H1 (cell line): ENCODE measurements around the gene ADCY2. TPM values are rescaled to one million over a fixed set of nuclear protein-coding genes. Genes with fewer than 3 reads are reported as not detected.

Source experiments
- CTCF ChIA-PET: fragments of 300-600 bp; sonication (Branson Sonifier 250); formaldehyde crosslinking; loops from one replicate; lab custom pipeline; 2021; ENCODE audit not compliant: partially characterized antibody; lab: Charles Lee
- POLR2A ChIA-PET: fragments of 300-600 bp; sonication (Branson Sonifier 250); formaldehyde crosslinking; loops from one replicate; lab custom pipeline; 2021; ENCODE audit warnings: inconsistent platforms; ENCODE audit not compliant: partially characterized antibody; lab: Charles Lee
- DNase-seq, 2 experiments: peaks; one replicate each; pipeline versions ENCODE4 v3.0.0 to v3.0.0-alpha.2; 2010 to 2022; ENCODE audit warnings: low spot score in 2 of 2, low read depth in 1 of 2, mixed read lengths in 1 of 2
- FAIRE-seq: peaks from 2 replicates; lab custom pipeline; 2011; peaks lifted over from hg19 to GRCh38; lab: Jason Lieb, UNC
- H2AFZ ChIP-seq: 2 replicates; pipeline ENCODE4 v1.8.1; 2012; ENCODE audit warnings: low read length, inconsistent platforms
- H2AK5ac ChIP-seq: 2 replicates; pipeline ENCODE4 v1.6.1; 2013; ENCODE audit warnings: low read depth, low read length
- H2BK120ac ChIP-seq: replicated peaks from 2 replicates; pipeline ENCODE3; 2013; ENCODE audit warnings: low read depth, low read length, inconsistent platforms
- H2BK12ac ChIP-seq: 2 replicates; pipeline ENCODE4 v1.6.1; 2013; ENCODE audit warnings: low read depth, low read length
- H2BK15ac ChIP-seq: 2 replicates; pipeline ENCODE4 v1.6.1; 2013; ENCODE audit warnings: low read length
- H2BK20ac ChIP-seq: 2 replicates; pipeline ENCODE4 v1.6.1; 2013; ENCODE audit warnings: low read length
- H2BK5ac ChIP-seq: 2 replicates; pipeline ENCODE4 v1.6.1; 2013; ENCODE audit warnings: low read depth, low read length
- H3K14ac ChIP-seq: 2 replicates; pipeline ENCODE4 v1.6.1; 2013; ENCODE audit warnings: inconsistent platforms; ENCODE audit not compliant: insufficient read length
- H3K18ac ChIP-seq: 2 replicates; pipeline ENCODE4 v1.6.1; 2013; ENCODE audit warnings: low read length; ENCODE audit errors: extremely low read depth
- H3K23ac ChIP-seq: 2 replicates; pipeline ENCODE4 v1.6.1; 2013; ENCODE audit warnings: inconsistent platforms; ENCODE audit not compliant: insufficient read length
- H3K23me2 ChIP-seq: 2 replicates; pipeline ENCODE4 v1.6.1; 2013; ENCODE audit warnings: low read depth, low read length
- H3K27ac ChIP-seq: 2 replicates; pipeline ENCODE4 v1.6.1; 2011; ENCODE audit warnings: low read depth, low read length, inconsistent platforms
- H3K27me3 ChIP-seq, 4 experiments: replicated peaks in 1 of 4; 1 replicate in 1 of 4; 2 replicates in 3 of 4; pipeline versions ENCODE4 v1.6.1 to v1.8.1; 2011 to 2013; ENCODE audit warnings: low read length in 3 of 4, mild to moderate bottlenecking in 3 of 4, inconsistent platforms in 2 of 4, mixed read lengths in 2 of 4, moderate library complexity in 1 of 4; ENCODE audit not compliant: control insufficient read depth in 3 of 4, insufficient read depth in 3 of 4; ENCODE audit errors: extremely low read depth in 1 of 4
- H3K36me3 ChIP-seq, 4 experiments: 2 replicates each; pipeline versions ENCODE4 v1.6.1 to v1.8.1; 2011 to 2013; ENCODE audit warnings: mild to moderate bottlenecking in 4 of 4, low read length in 3 of 4, moderate library complexity in 2 of 4, control low read depth in 1 of 4, inconsistent platforms in 1 of 4; ENCODE audit not compliant: insufficient read depth in 4 of 4, control insufficient read depth in 2 of 4
- H3K4ac ChIP-seq: replicated peaks from 2 replicates; pipeline ENCODE3; 2013; ENCODE audit warnings: low read length, low read depth, mixed read lengths, inconsistent platforms; ENCODE audit not compliant: insufficient read length
- H3K4me1 ChIP-seq, 4 experiments: replicated peaks in 1 of 4; 1 replicate in 1 of 4; 2 replicates in 3 of 4; pipeline versions ENCODE4 v1.6.1 to v1.8.1; 2011 to 2013; ENCODE audit warnings: low read length in 3 of 4, inconsistent platforms in 2 of 4, mixed read lengths in 1 of 4; ENCODE audit not compliant: insufficient read depth in 4 of 4, control insufficient read depth in 3 of 4
- H3K4me2 ChIP-seq, 2 experiments: 2 replicates each; pipeline versions ENCODE4 v1.6.1 to v1.8.1; 2011 to 2013; ENCODE audit warnings: low read depth in 2 of 2, low read length in 2 of 2, control low read depth in 1 of 2, inconsistent platforms in 1 of 2, mild to moderate bottlenecking in 1 of 2; ENCODE audit not compliant: insufficient read depth in 1 of 2
- H3K4me3 ChIP-seq, 4 experiments: fragments of 200-600, 300-600 bp in 1 of 4; sonication (generic), shearing (Covaris generic), sonication (Bioruptor Twin) in 1 of 4; 2 replicates each; pipeline versions ENCODE4 v1.5.1 to v1.8.1; 2011 to 2016; ENCODE audit warnings: low read length in 4 of 4, low read depth in 3 of 4, control low read depth in 2 of 4, inconsistent platforms in 2 of 4, mild to moderate bottlenecking in 2 of 4, mixed read lengths in 1 of 4, moderate library complexity in 1 of 4; ENCODE audit not compliant: insufficient read depth in 2 of 4; ENCODE audit errors: extremely low read depth in 1 of 4
- H3K56ac ChIP-seq: replicated peaks from 2 replicates; pipeline ENCODE3; 2013; ENCODE audit warnings: low read depth, mild to moderate bottlenecking, mixed read lengths, low read length, inconsistent platforms; ENCODE audit not compliant: insufficient read length
- H3K79me1 ChIP-seq: 2 replicates; pipeline ENCODE4 v1.6.1; 2013; ENCODE audit warnings: low read depth, low read length, control low read depth
- H3K79me2 ChIP-seq, 2 experiments: 2 replicates each; pipeline versions ENCODE4 v1.6.1 to v1.8.1; 2012 to 2013; ENCODE audit warnings: low read length in 2 of 2, mild to moderate bottlenecking in 2 of 2, inconsistent platforms in 1 of 2; ENCODE audit not compliant: insufficient read depth in 2 of 2, control insufficient read depth in 1 of 2
- H3K9ac ChIP-seq, 4 experiments: replicated peaks in 1 of 4; 1 replicate in 1 of 4; 2 replicates in 3 of 4; pipeline versions ENCODE4 v1.6.1 to v1.8.1; 2011 to 2013; ENCODE audit warnings: low read depth in 3 of 4, low read length in 3 of 4, control low read depth in 2 of 4, mild to moderate bottlenecking in 2 of 4, moderate library complexity in 2 of 4, inconsistent platforms in 1 of 4; ENCODE audit errors: extremely low read depth in 1 of 4
- H3K9me3 ChIP-seq, 2 experiments: 2 replicates each; pipeline versions ENCODE4 v1.6.1 to v1.8.1; 2012 to 2013; ENCODE audit warnings: mild to moderate bottlenecking in 2 of 2, moderate library complexity in 2 of 2, control low read depth in 1 of 2, inconsistent platforms in 1 of 2, low read depth in 1 of 2, low read length in 1 of 2, mixed read lengths in 1 of 2; ENCODE audit not compliant: insufficient read depth in 2 of 2
- H4K20me1 ChIP-seq, 2 experiments: replicated peaks in 1 of 2; 2 replicates each; pipeline versions ENCODE3 to v1.8.1; 2011 to 2013; ENCODE audit warnings: inconsistent platforms in 2 of 2, low read length in 2 of 2, mild to moderate bottlenecking in 1 of 2; ENCODE audit not compliant: insufficient read depth in 2 of 2, control insufficient read depth in 1 of 2
- H4K5ac ChIP-seq: 2 replicates; pipeline ENCODE4 v1.6.1; 2013; ENCODE audit warnings: low read length, low read depth, mixed read lengths, inconsistent platforms; ENCODE audit not compliant: insufficient read length
- H4K8ac ChIP-seq: 2 replicates; pipeline ENCODE4 v1.8.0; 2013; ENCODE audit warnings: mild to moderate bottlenecking, moderate library complexity, low read length, inconsistent platforms; ENCODE audit not compliant: insufficient read depth; ENCODE audit errors: extremely low read depth
- H4K91ac ChIP-seq: replicated peaks from 2 replicates; pipeline ENCODE3; 2013; ENCODE audit warnings: low read length, mixed read lengths, inconsistent platforms; ENCODE audit not compliant: insufficient read length
- ATF2 ChIP-seq: IDR thresholded peaks from 2 replicates; pipeline ENCODE4 v1.6.1; 2012; ENCODE audit warnings: low read length, inconsistent platforms
- BRCA1 ChIP-seq: IDR thresholded peaks from 2 replicates; pipeline ENCODE4 v1.6.1; 2012; ENCODE audit warnings: low read depth, low read length, improper control_type of control experiment
- CREB1 ChIP-seq: IDR thresholded peaks from 2 replicates; pipeline ENCODE4 v1.6.1; 2012; ENCODE audit warnings: inconsistent platforms
- CTCF ChIP-seq, 3 experiments: IDR thresholded peaks; 1 replicate in 2 of 3; 2 replicates in 1 of 3; pipeline versions ENCODE4 v1.5.1 to v1.6.1; 2011; ENCODE audit warnings: low read length in 3 of 3, mild to moderate bottlenecking in 3 of 3, inconsistent platforms in 2 of 3, low read depth in 1 of 3, moderate library complexity in 1 of 3; ENCODE audit not compliant: insufficient read depth in 1 of 3; ENCODE audit errors: control extremely low read depth in 1 of 3
- EZH2 ChIP-seq: fragments of 200-600 bp; sonication (generic); IDR thresholded peaks from 2 replicates; pipeline ENCODE4 v1.7.1; 2012; ENCODE audit warnings: low read depth, mild to moderate bottlenecking, moderate library complexity, low read length, inconsistent platforms; ENCODE audit not compliant: severe bottlenecking
- GTF2F1 ChIP-seq: IDR thresholded peaks from 2 replicates; pipeline ENCODE4 v1.6.1; 2012; ENCODE audit warnings: low read depth, low read length, improper control_type of control experiment, borderline replicate concordance
- KDM5A ChIP-seq: fragments of 200-600 bp; IDR thresholded peaks from 2 replicates; pipeline ENCODE4 v1.7.1; 2012; ENCODE audit warnings: mild to moderate bottlenecking, low read length, inconsistent platforms, mixed read lengths
- RBBP5 ChIP-seq: IDR thresholded peaks from 2 replicates; pipeline ENCODE4 v1.7.1; 2012; ENCODE audit warnings: low read depth, mild to moderate bottlenecking, inconsistent platforms, low read length, moderate library complexity, borderline replicate concordance
- SP1 ChIP-seq: IDR thresholded peaks from 2 replicates; pipeline ENCODE4 v1.6.1; 2011; ENCODE audit warnings: low read depth, low read length
- TCF12 ChIP-seq: IDR thresholded peaks from 2 replicates; pipeline ENCODE4 v1.6.1; 2011; ENCODE audit warnings: low read depth, mild to moderate bottlenecking, low read length
- TEAD4 ChIP-seq: IDR thresholded peaks from 2 replicates; pipeline ENCODE4 v1.6.1; 2012; ENCODE audit warnings: low read depth, low read length, inconsistent platforms, mixed read lengths
- WGBS, 2 experiments: shearing (Covaris generic) in 1 of 2; methylation state at CpG; one replicate each; pipeline versions ENCODE4 v1.1.6 to v1.1.7; 2013 to 2015; ENCODE audit warnings: low lambda C conversion rate in 2 of 2, mixed read lengths in 2 of 2, inconsistent platforms in 1 of 2, low coverage in 1 of 2, missing lambda C conversion rate in 1 of 2; ENCODE audit not compliant: insufficient replicate concordance in 2 of 2, insufficient coverage in 1 of 2, insufficient read length in 1 of 2; ENCODE audit errors: extremely low coverage in 1 of 2, missing lambda C conversion rate in 1 of 2; 5-methylcytosine and 5-hydroxymethylcytosine counted together
- polyA plus RNA-seq, 7 experiments: library from polyadenylated mRNA; depleted of rRNA in 3 of 7; stranded (reverse) in 5 of 7; unstranded in 2 of 7; fragments of >200 nt in 5 of 7; fragments of 200-250 nt in 2 of 7; gene quantifications; 1 replicate in 5 of 7; 2 replicates in 1 of 7; 4 replicates in 1 of 7; pipeline versions ENCODE4 v1.2.1 to v1.2.3, GENCODE V29; 2011 to 2013; ENCODE audit warnings: missing spikeins in 2 of 7, mixed read lengths in 2 of 7
- total RNA-seq: library from RNA; stranded (reverse); fragmentation: NEBNext Ultra II Directional; extraction: Animal tissue kit (Norgen Biotek cat#: 25700); gene quantifications from 2 replicates; pipeline ENCODE4 v1.2.1, GENCODE V29; 2021

ADCY2 gene
- total and polyA plus RNA-seq, 2 of the 8 experiments (the other 6 are each of a cell fraction or from before 2014, with no cell fraction given), result 35.8 to 122 TPM

- Histone ChIP-seq H2BK15ac (no peak overlapping the region), H3K4me2 (no peak overlapping the region), H3K79me2 (no peaks in the 10 kb centered on the region), H3K14ac (no peak overlapping the region), H4K8ac (no peak overlapping the region), H3K23me2 (no peaks in the 10 kb centered on the region), H3K79me1 (no peaks in the 10 kb centered on the region), H3K36me3 (no peaks in the 10 kb centered on the region), H2BK120ac (no peak overlapping the region), H2BK12ac (no peak overlapping the region), H3K27ac (no peak overlapping the region), H3K4ac (no peak overlapping the region), H3K23ac (no peak overlapping the region), H3K4me1 (no peaks in the 10 kb centered on the region), H2AK5ac (no peak overlapping the region), H4K91ac (no peak overlapping the region), H4K20me1 (no peaks in the 10 kb centered on the region), H4K5ac (no peak overlapping the region), H3K9me3 (no peaks in the 10 kb centered on the region), H2BK20ac (no peak overlapping the region), H2BK5ac (no peak overlapping the region), H3K4me3 (no peak overlapping the region), H2AFZ (no peak overlapping the region), H3K18ac (no peak overlapping the region), H3K27me3 (no peaks in the 10 kb centered on the region), H3K9ac (no peak overlapping the region), H3K56ac (no peak overlapping the region)
- FAIRE-seq (no peak), DNase-seq (no peak)
- POLR2A ChIA-PET, result no interaction called here
- 74% methylated on average over 4 of the region's 4 CpGs; no CpG with 5 or more reads in 1 of the 2 experiments for WGBS, 2 experiments
- CTCF ChIA-PET, result interaction anchor here (1.0 to 1.1 kb wide), 2 partner anchors 22 to 185 kb away, joined by 3 to 4 read pairs; no protein-coding TSS in a partner anchor
- no peak for TF ChIP-seq ATF2
- TF ChIP-seq TCF12, result no peak
- no peak for TF ChIP-seq TEAD4
- no peak for TF ChIP-seq KDM5A
- TF ChIP-seq SP1, result no peak
- no peak for TF ChIP-seq CREB1
- no peak for TF ChIP-seq EZH2
- TF ChIP-seq RBBP5, result no peak
- TF ChIP-seq CTCF (IDR thresholded peaks at IDR 0.05; ENCODE audit: control extremely low read depth in 1 of 3, insufficient read depth in 1 of 3, low read depth in 1 of 3, low read length in 3 of 3), result no peak
- no peak for TF ChIP-seq BRCA1
- TF ChIP-seq GTF2F1, result no peak
Measured at GRCh38 chr5:7834982-7835381, 439.0 kb downstream of the ADCY2 start.
